B cell (primary cell): ENCODE results near the gene ROR2. TPM values are rescaled to one million over a fixed set of nuclear protein-coding genes. Genes with fewer than 3 reads are reported as not detected.

ENCODE experiments used
- ATAC-seq: fragments of 200-7000 bp; cut with Tn5 transposase; one replicate; pipeline ENCODE4 v1.10.0; 2021; ENCODE audit warnings: low read depth, mild to moderate bottlenecking, moderate number of reproducible peaks, moderate library complexity
- CTCF ChIA-PET: fragments of 350-600 bp; sonication (Branson Sonifier 250); formaldehyde crosslinking; loops from one replicate; lab custom pipeline; 2021; ENCODE audit warnings: antibody characterized with exemption, inconsistent platforms; lab: Charles Lee
- POLR2A ChIA-PET: fragments of 350-600 bp; sonication (Branson Sonifier 250); formaldehyde crosslinking; loops from one replicate; lab custom pipeline; 2021; ENCODE audit warnings: antibody characterized with exemption; lab: Charles Lee
- DNase-seq: peaks from one replicate; pipeline ENCODE4 v3.0.0; 2013
- H2AFZ ChIP-seq: 2 replicates; pipeline ENCODE4 v1.6.1; 2012; ENCODE audit warnings: mild to moderate bottlenecking, low read depth, low read length; ENCODE audit not compliant: insufficient read depth, poor library complexity, severe bottlenecking
- H3K27ac ChIP-seq, 2 donors: 1 replicate in 1 of 2; 2 replicates in 1 of 2; pipeline ENCODE4 v1.5.1; 2012 to 2013; ENCODE audit warnings: low read length in 2 of 2, mild to moderate bottlenecking in 2 of 2, moderate library complexity in 1 of 2
- H3K27me3 ChIP-seq, 4 experiments: fragments of 200-600 bp in 1 of 4; sonication (generic) in 1 of 4; replicated peaks in 1 of 4; 1 replicate in 2 of 4; 2 replicates in 2 of 4; pipeline versions ENCODE4 v1.6.1 to v1.7.0; 2013 to 2016; ENCODE audit warnings: low read length in 3 of 4, mild to moderate bottlenecking in 2 of 4, mixed read lengths in 1 of 4, moderate library complexity in 1 of 4; ENCODE audit not compliant: insufficient read depth in 4 of 4, control insufficient read depth in 3 of 4; ENCODE audit errors: control extremely low read depth in 1 of 4
- H3K36me3 ChIP-seq, 2 experiments: replicated peaks in 1 of 2; 1 replicate in 1 of 2; 2 replicates in 1 of 2; pipeline versions ENCODE4 v1.6.1 to v1.7.1; 2013; ENCODE audit warnings: low read length in 1 of 2; ENCODE audit not compliant: insufficient read depth in 2 of 2, control insufficient read depth in 1 of 2; ENCODE audit errors: control extremely low read depth in 1 of 2, extremely low read depth in 1 of 2
- H3K4me1 ChIP-seq, 2 donors: fragments of 200-600 bp in 1 of 2; sonication (generic) in 1 of 2; 1 replicate in 1 of 2; 2 replicates in 1 of 2; pipeline versions ENCODE4 v1.5.1 to v1.6.1; 2013 to 2017; ENCODE audit warnings: low read length in 2 of 2; ENCODE audit not compliant: control insufficient read depth in 2 of 2, insufficient read depth in 2 of 2
- H3K4me2 ChIP-seq: replicated peaks from 2 replicates; pipeline ENCODE3; 2012; ENCODE audit warnings: mild to moderate bottlenecking, low read depth, low read length; ENCODE audit not compliant: poor library complexity, severe bottlenecking
- H3K4me3 ChIP-seq, 5 experiments: fragments of 200-600 bp in 1 of 5; sonication (generic) in 1 of 5; 1 replicate in 3 of 5; 2 replicates in 2 of 5; pipeline versions ENCODE4 v1.5.1 to v1.7.0; 2011 to 2016; ENCODE audit warnings: low read length in 4 of 5, mild to moderate bottlenecking in 4 of 5, low read depth in 2 of 5, control low read depth in 1 of 5, moderate library complexity in 1 of 5; ENCODE audit not compliant: insufficient read depth in 1 of 5; ENCODE audit errors: control extremely low read depth in 1 of 5, extremely low read depth in 1 of 5
- H3K79me2 ChIP-seq: fragments of 200-600 bp; sonication (generic); one replicate; pipeline ENCODE4 v1.6.0; 2016; ENCODE audit warnings: low read length; ENCODE audit not compliant: control insufficient read depth, insufficient read depth
- H3K9ac ChIP-seq: fragments of 200-600 bp; sonication (generic); 2 replicates; pipeline ENCODE4 v1.6.1; 2017; ENCODE audit warnings: mild to moderate bottlenecking, low read length, moderate library complexity
- H3K9me3 ChIP-seq, 3 donors: one replicate each; pipeline versions ENCODE4 v1.6.1 to v1.7.1; 2013; ENCODE audit warnings: low read length in 2 of 3; ENCODE audit not compliant: control insufficient read depth in 2 of 3, insufficient read depth in 1 of 3; ENCODE audit errors: control extremely low read depth in 1 of 3
- H4K20me1 ChIP-seq: 2 replicates; pipeline ENCODE4 v1.6.0; 2012; ENCODE audit warnings: mild to moderate bottlenecking, low read length; ENCODE audit not compliant: insufficient read depth, control insufficient read depth, poor library complexity, severe bottlenecking
- H3K27ac Mint-ChIP-seq: one replicate; pipeline ENCODE4 v1.8.0; 2021; ENCODE audit warnings: mixed read lengths
- H3K27me3 Mint-ChIP-seq: one replicate; pipeline ENCODE4 v1.8.0; 2021; ENCODE audit warnings: mixed read lengths
- H3K4me1 Mint-ChIP-seq: one replicate; pipeline ENCODE4 v1.8.0; 2021; ENCODE audit warnings: mixed read lengths
- H3K4me3 Mint-ChIP-seq: one replicate; pipeline ENCODE4 v1.8.0; 2021; ENCODE audit warnings: mixed read lengths
- H3K9me3 Mint-ChIP-seq: one replicate; pipeline ENCODE4 v1.8.0; 2022; ENCODE audit warnings: mixed read lengths; ENCODE audit not compliant: insufficient read depth
- CTCF ChIP-seq: fragments of 200-600 bp; IDR thresholded peaks from one replicate; pipeline ENCODE4 v1.8.0; 2022; ENCODE audit warnings: antibody characterized with exemption, mild to moderate bottlenecking
- EZH2 ChIP-seq: IDR thresholded peaks from 2 replicates; pipeline ENCODE4 v1.6.1; 2012; ENCODE audit warnings: borderline replicate concordance, low read depth, mild to moderate bottlenecking, moderate library complexity, low read length; ENCODE audit not compliant: insufficient read depth, poor library complexity, severe bottlenecking
- WGBS: methylation state at CpG from one replicate; pipeline ENCODE4 v1.1.5; 2013; ENCODE audit warnings: missing lambda C conversion rate; ENCODE audit not compliant: insufficient coverage; 5-methylcytosine and 5-hydroxymethylcytosine counted together
- intact Hi-C: fragments of 100-400 bp; cut with micrococcal nuclease; formaldehyde crosslinking; loops from one replicate; pipeline ENCODE4 v1.10.0; 2022
- polyA plus RNA-seq: library from polyadenylated mRNA; depleted of rRNA; stranded (reverse); fragments of >200 nt; gene quantifications from 2 replicates; pipeline ENCODE4 v1.2.3, GENCODE V29; 2012
- total RNA-seq, 2 donors: library from RNA; stranded (reverse); fragments of 120-200 nt in 1 of 2; gene quantifications; 1 replicate in 1 of 2; 2 replicates in 1 of 2; pipeline versions ENCODE4 v1.2.3 to v1.2.4, GENCODE V29; 2013 to 2022

The ROR2 gene
- total and polyA plus RNA-seq, 2 donors (not counting 1 experiment from before 2014, with no cell fraction given) = 0.21 to 0.49 TPM

- CTCF ChIA-PET = interaction anchor here (0.8 kb wide), 1 partner anchor 15 kb away, joined by 3 read pairs; no protein-coding TSS in a partner anchor
- H3K36me3 ChIP-seq = no peaks in the 10 kb centered on the region
- H3K27ac ChIP-seq = no peak overlapping the region
- Mint-ChIP-seq H3K9me3 (peaks cover 3% of the 10 kb centered on the region), H3K27ac (no peak overlapping the region), H3K4me1 (peaks cover 1% of the 10 kb centered on the region), H3K27me3 (peaks cover 12% of the 10 kb centered on the region), H3K4me3 (no peak overlapping the region)
- H3K79me2 ChIP-seq = no peaks in the 10 kb centered on the region
- peaks cover 0 to 4% (median 0%) of the 10 kb centered on the region in 4 experiments for H3K27me3 ChIP-seq
- WGBS = no CpG with 5 or more reads among the region's 4 CpGs
- DNase-seq (no peak), ATAC-seq (no peak)
- POLR2A ChIA-PET = no interaction called here
- TF ChIP-seq CTCF (no peak), EZH2 (no peak)
- no peak overlapping the region for H2AFZ ChIP-seq
- H4K20me1 ChIP-seq = no peaks in the 10 kb centered on the region
- intact Hi-C loops = no loop called here
- H3K4me1 ChIP-seq = no peaks in the 10 kb centered on the region
- no peak overlapping the region for H3K4me3 ChIP-seq
- H3K4me2 ChIP-seq = no peak overlapping the region
- H3K9ac ChIP-seq = no peak overlapping the region
- H3K9me3 ChIP-seq = peaks cover 0 to 4% (median 0%) of the 10 kb centered on the region in 3 donors
Measured at GRCh38 chr9:91790917-91791316, 159.1 kb downstream of the ROR2 start.

DNA sequence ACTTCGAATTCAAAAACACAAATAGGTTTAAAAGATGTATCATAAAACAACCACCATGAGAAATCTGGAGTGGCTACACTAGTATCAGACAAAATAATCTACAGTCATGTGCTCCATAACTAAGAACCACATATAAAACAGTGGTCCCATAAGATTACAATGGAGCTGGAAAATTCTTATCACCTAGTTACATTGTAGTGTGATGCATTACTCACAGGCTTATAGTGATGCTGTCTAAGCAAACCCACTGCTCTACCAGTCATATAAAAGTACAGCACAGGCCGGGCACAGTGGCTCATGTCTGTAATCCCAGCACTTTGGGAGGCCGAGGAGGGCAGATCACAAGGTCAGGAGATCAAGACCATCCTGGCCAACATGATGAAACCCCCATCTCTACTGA is 160.1 kb downstream of the ROR2 start:
- ChIA-PET POLR2A (no interaction called here), CTCF (no interaction called here)
- Histone ChIP-seq H3K79me2 (no peaks in the 10 kb centered on the region), H3K27ac (no peak overlapping the region), H3K9me3 (peaks cover 0 to 4% (median 0%) of the 10 kb centered on the region in 3 donors), H2AFZ (no peak overlapping the region), H3K4me3 (no peak overlapping the region), H3K4me2 (no peak overlapping the region), H3K36me3 (no peaks in the 10 kb centered on the region), H3K9ac (no peak overlapping the region), H4K20me1 (no peaks in the 10 kb centered on the region), H3K4me1 (no peaks in the 10 kb centered on the region), H3K27me3 (peaks cover 0 to 4% (median 0%) of the 10 kb centered on the region in 4 experiments)
- intact Hi-C loops = no loop called here
- no peak overlapping the region for H3K27ac Mint-ChIP-seq
- ATAC-seq (no peak), DNase-seq (no peak)
- no peaks in the 10 kb centered on the region for H3K4me1 Mint-ChIP-seq
- H3K9me3 Mint-ChIP-seq = peaks cover 3% of the 10 kb centered on the region
- no CpG with 5 or more reads among the region's 3 CpGs for WGBS
- no peak overlapping the region for H3K4me3 Mint-ChIP-seq
- TF ChIP-seq EZH2 (no peak), CTCF (no peak)
- peaks cover 20% of the 10 kb centered on the region for H3K27me3 Mint-ChIP-seq
